ENCODE results near the gene AIFM2. TPM values are rescaled to one million over a fixed set of nuclear protein-coding genes. Genes with fewer than 3 reads are reported as not detected.

AIFM2 gene
- total and polyA plus RNA-seq, 4 donors: 3.6 to 19.1 (median 15.5) TPM

- no peak for TF ChIP-seq CTCF (IDR thresholded peaks at IDR 0.05; ENCODE audit: control extremely low read depth, extremely low read depth)
- ATAC-seq (ENCODE audit: insufficient read depth, low FRiP score) (no peak), DNase-seq (no peak)
- WGBS, 2 donors: 82 to 89% methylated on average over 9 of the region's 9 CpGs
- Histone ChIP-seq H3K27me3 (ENCODE audit: control insufficient read depth in 3 of 3, insufficient read depth in 3 of 3, low read length in 2 of 3) (no peaks in the 10 kb centered on the region), H3K4me3 (no peak overlapping the region), H3K27ac (ENCODE audit: low read depth in 1 of 2, low read length in 1 of 2) (no peak overlapping the region), H3K4me1 (ENCODE audit: control insufficient read depth in 5 of 5, insufficient read depth in 5 of 5, low read length in 5 of 5) (peaks cover 0 to 3% (median 0%) of the 10 kb centered on the region in 5 donors), H3K9me3 (ENCODE audit: control insufficient read depth in 4 of 4, insufficient read depth in 3 of 4, low read length in 3 of 4) (peaks cover 0 to 2% (median 0%) of the 10 kb centered on the region in 4 donors), H3K9ac (ENCODE audit: insufficient read depth in 1 of 2, low read length in 2 of 2) (no peak overlapping the region), H3K36me3 (ENCODE audit: control insufficient read depth in 4 of 4, insufficient read depth in 4 of 4, low read length in 4 of 4) (peaks cover 0 to 43% (median 18%) of the 10 kb centered on the region in 4 donors)
Measured at GRCh38 chr10:70093335-70093944, 39.2 kb downstream of the AIFM2 start.

DNA sequence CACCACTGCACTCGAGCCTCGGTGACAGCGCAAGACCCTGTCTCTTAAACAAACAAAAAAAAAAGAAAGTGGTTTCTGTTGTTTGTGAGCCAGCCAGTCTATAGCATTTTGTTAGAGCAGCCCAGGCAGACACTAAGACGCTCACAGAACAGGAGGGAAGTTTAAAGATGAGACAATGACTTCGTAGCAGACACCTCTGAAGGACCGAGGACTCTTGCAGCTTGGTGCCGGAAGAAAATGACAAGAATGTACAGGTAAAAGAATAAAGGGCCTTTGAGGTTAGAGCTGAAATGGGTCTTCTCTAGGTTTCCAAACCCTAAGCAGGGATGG is 40.3 kb downstream of the AIFM2 start:
- WGBS, 2 donors: 85 to 96% methylated on average over 7 of the region's 7 CpGs
- peaks cover 0 to 39% (median 17%) of the 10 kb centered on the region in 4 donors for H3K36me3 ChIP-seq (ENCODE audit: control insufficient read depth in 4 of 4, insufficient read depth in 4 of 4, low read length in 4 of 4)
- no peak for TF ChIP-seq CTCF (IDR thresholded peaks at IDR 0.05; ENCODE audit: control extremely low read depth, extremely low read depth)

DNA sequence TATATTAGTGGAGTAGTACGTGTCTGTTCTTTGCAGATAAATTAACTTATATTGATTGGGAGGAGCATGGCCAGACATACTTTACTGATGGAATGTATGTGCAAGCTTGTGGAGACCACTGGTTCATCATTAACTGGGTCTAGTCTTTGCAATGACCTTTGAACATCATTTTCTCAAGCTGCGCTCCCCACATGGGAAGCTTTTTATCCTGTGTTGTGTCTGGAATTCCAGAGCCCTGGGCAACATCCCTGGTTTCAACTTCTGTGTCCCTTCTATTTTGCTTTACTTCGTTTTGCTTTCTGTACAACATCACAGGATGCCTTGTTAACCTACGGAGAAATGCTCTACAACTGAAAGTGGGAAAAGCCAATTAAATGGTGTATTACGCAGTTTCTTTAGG is 41.7 kb downstream of the AIFM2 start:
- 96 to 99% methylated on average over 5 of the region's 5 CpGs for WGBS, 2 donors
- no peak overlapping the region for H3K9ac ChIP-seq (ENCODE audit: insufficient read depth in 1 of 2, low read length in 2 of 2)
- H3K4me3 ChIP-seq: no peak overlapping the region
- H3K9me3 ChIP-seq (ENCODE audit: control insufficient read depth in 4 of 4, insufficient read depth in 3 of 4, low read length in 3 of 4): peaks cover 0 to 2% (median under 1%) of the 10 kb centered on the region in 4 donors
- TF ChIP-seq CTCF (IDR thresholded peaks at IDR 0.05; ENCODE audit: control extremely low read depth, extremely low read depth): no peak
- H3K27ac ChIP-seq (ENCODE audit: low read depth in 1 of 2, low read length in 1 of 2): no peak overlapping the region
- peaks cover 0 to 3% (median 0%) of the 10 kb centered on the region in 5 donors for H3K4me1 ChIP-seq (ENCODE audit: control insufficient read depth in 5 of 5, insufficient read depth in 5 of 5, low read length in 5 of 5)
- no peak for ATAC-seq (ENCODE audit: insufficient read depth, low FRiP score)
- DNase-seq: no peak
- H3K36me3 ChIP-seq (ENCODE audit: control insufficient read depth in 4 of 4, insufficient read depth in 4 of 4, low read length in 4 of 4): peaks cover 0 to 29% (median 12%) of the 10 kb centered on the region in 4 donors
- no peaks in the 10 kb centered on the region for H3K27me3 ChIP-seq (ENCODE audit: control insufficient read depth in 3 of 3, insufficient read depth in 3 of 3, low read length in 2 of 3)

More for the DNA sequence above, 40.3 kb downstream of the AIFM2 start:
- H3K9ac ChIP-seq (ENCODE audit: insufficient read depth in 1 of 2, low read length in 2 of 2): no peak overlapping the region
- peaks cover 0 to 3% (median 0%) of the 10 kb centered on the region in 5 donors for H3K4me1 ChIP-seq (ENCODE audit: control insufficient read depth in 5 of 5, insufficient read depth in 5 of 5, low read length in 5 of 5)
- no peak overlapping the region for H3K4me3 ChIP-seq
- H3K9me3 ChIP-seq (ENCODE audit: control insufficient read depth in 4 of 4, insufficient read depth in 3 of 4, low read length in 3 of 4): peaks cover 0 to 2% (median under 1%) of the 10 kb centered on the region in 4 donors
- no peaks in the 10 kb centered on the region for H3K27me3 ChIP-seq (ENCODE audit: control insufficient read depth in 3 of 3, insufficient read depth in 3 of 3, low read length in 2 of 3)
- ATAC-seq (ENCODE audit: insufficient read depth, low FRiP score) (no peak), DNase-seq (no peak)
- no peak overlapping the region for H3K27ac ChIP-seq (ENCODE audit: low read depth in 1 of 2, low read length in 1 of 2)

- Histone ChIP-seq H3K9ac (ENCODE audit: insufficient read depth in 1 of 2, low read length in 2 of 2) (no peak overlapping the region), H3K9me3 (ENCODE audit: control insufficient read depth in 4 of 4, insufficient read depth in 3 of 4, low read length in 3 of 4) (peaks cover 0 to 2% (median under 1%) of the 10 kb centered on the region in 4 donors), H3K27me3 (ENCODE audit: control insufficient read depth in 3 of 3, insufficient read depth in 3 of 3, low read length in 2 of 3) (no peaks in the 10 kb centered on the region), H3K4me3 (no peak overlapping the region), H3K4me1 (ENCODE audit: control insufficient read depth in 5 of 5, insufficient read depth in 5 of 5, low read length in 5 of 5) (peaks cover 0 to 3% (median 0%) of the 10 kb centered on the region in 5 donors), H3K36me3 (ENCODE audit: control insufficient read depth in 4 of 4, insufficient read depth in 4 of 4, low read length in 4 of 4) (peaks cover 0 to 24% (median 12%) of the 10 kb centered on the region in 4 donors), H3K27ac (ENCODE audit: low read depth in 1 of 2, low read length in 1 of 2) (no peak overlapping the region)
- ATAC-seq (ENCODE audit: insufficient read depth, low FRiP score): no peak
- 97 to 99% methylated on average over 8 of the region's 8 CpGs for WGBS, 2 donors
- no peak for DNase-seq
- TF ChIP-seq CTCF (IDR thresholded peaks at IDR 0.05; ENCODE audit: control extremely low read depth, extremely low read depth): no peak
Measured at GRCh38 chr10:70090013-70090412, 42.6 kb downstream of the AIFM2 start.

Data from lung (tissue), 12 donors.